Keratinocyte (primary cell): ENCODE results near the gene PDGFRA. TPM values are rescaled to one million over a fixed set of nuclear protein-coding genes. Genes with fewer than 3 reads are reported as not detected.

ENCODE experiments used
- DNase-seq: peaks from one replicate; pipeline ENCODE4 v3.0.0-alpha.2; 2011; ENCODE audit warnings: low read depth, missing footprints, low spot score
- FAIRE-seq: peaks from 2 replicates; lab custom pipeline; 2011; peaks lifted over from hg19 to GRCh38; lab: Jason Lieb, UNC
- H2AFZ ChIP-seq: 2 replicates; pipeline ENCODE4 v1.6.0; 2012; ENCODE audit warnings: low read length, control low read depth, inconsistent platforms; ENCODE audit not compliant: control insufficient read depth
- H3K27ac ChIP-seq: 2 replicates; pipeline ENCODE4 v1.5.1; 2011; ENCODE audit warnings: low read length; ENCODE audit not compliant: control insufficient read depth, insufficient read depth
- H3K27me3 ChIP-seq: 3 replicates; pipeline ENCODE4 v1.6.0; 2011; ENCODE audit warnings: low read length; ENCODE audit not compliant: control insufficient read depth, insufficient read depth; ENCODE audit errors: extremely low read depth
- H3K36me3 ChIP-seq, 2 experiments: 2 replicates in 1 of 2; 3 replicates in 1 of 2; pipeline ENCODE4 v1.5.1; 2011; ENCODE audit warnings: low read length in 2 of 2, mild to moderate bottlenecking in 1 of 2; ENCODE audit not compliant: control insufficient read depth in 2 of 2, insufficient read depth in 2 of 2; ENCODE audit errors: extremely low read depth in 1 of 2
- H3K4me1 ChIP-seq: 3 replicates; pipeline ENCODE4 v1.5.1; 2011; ENCODE audit warnings: low read length; ENCODE audit not compliant: control insufficient read depth, insufficient read depth; ENCODE audit errors: extremely low read depth
- H3K4me2 ChIP-seq: 3 replicates; pipeline ENCODE4 v1.6.0; 2011; ENCODE audit warnings: low read depth, low read length; ENCODE audit not compliant: control insufficient read depth, insufficient read depth; ENCODE audit errors: extremely low read depth
- H3K4me3 ChIP-seq, 3 experiments: fragments of 200-600 bp in 1 of 3; sonication (generic) in 1 of 3; 2 replicates in 2 of 3; 3 replicates in 1 of 3; pipeline ENCODE4 v1.5.1; 2011 to 2016; ENCODE audit warnings: low read length in 3 of 3, mild to moderate bottlenecking in 3 of 3, control low read depth in 2 of 3, inconsistent platforms in 1 of 3, low read depth in 1 of 3, mixed read lengths in 1 of 3, mixed run types in 1 of 3, moderate library complexity in 1 of 3; ENCODE audit not compliant: control insufficient read depth in 2 of 3, insufficient read depth in 2 of 3; ENCODE audit errors: extremely low read depth in 1 of 3
- H3K79me2 ChIP-seq: 2 replicates; pipeline ENCODE4 v1.6.0; 2012; ENCODE audit warnings: low read length; ENCODE audit not compliant: control insufficient read depth, insufficient read depth
- H3K9ac ChIP-seq: 3 replicates; pipeline ENCODE4 v1.6.0; 2011; ENCODE audit warnings: low read length; ENCODE audit not compliant: control insufficient read depth, insufficient read depth; ENCODE audit errors: extremely low read depth
- H3K9me1 ChIP-seq: 3 replicates; pipeline ENCODE4 v1.6.0; 2011; ENCODE audit warnings: low read length; ENCODE audit not compliant: control insufficient read depth, insufficient read depth; ENCODE audit errors: extremely low read depth
- H3K9me3 ChIP-seq: 2 replicates; pipeline ENCODE4 v1.5.1; 2012; ENCODE audit warnings: low read depth, low read length; ENCODE audit not compliant: control insufficient read depth
- H4K20me1 ChIP-seq: 3 replicates; pipeline ENCODE4 v1.6.0; 2011; ENCODE audit warnings: low read length; ENCODE audit not compliant: control insufficient read depth, insufficient read depth; ENCODE audit errors: extremely low read depth
- EZH2 ChIP-seq: IDR thresholded peaks from one replicate; pipeline ENCODE4 v1.6.1; 2012; ENCODE audit warnings: inconsistent platforms, mild to moderate bottlenecking, low read length, moderate library complexity
- dilution Hi-C: fragments of 300-500 bp; cut with MboI; formaldehyde crosslinking; loops from one replicate; pipeline ENCODE4 v1.7.0; 2020; ENCODE audit warnings: low sequenced_read_pairs; ENCODE audit not compliant: extremely low pct_ligation_motif_present
- polyA plus RNA-seq, 5 experiments: library from polyadenylated mRNA; depleted of rRNA in 3 of 5; stranded (reverse) in 3 of 5; stranded (forward) in 1 of 5; unstranded in 1 of 5; fragments of >200 nt; gene quantifications; 1 replicate in 1 of 5; 2 replicates in 3 of 5; 3 replicates in 1 of 5; pipeline versions ENCODE4 v1.2.1 to v1.2.3, GENCODE V29; 2011 to 2012; ENCODE audit warnings: missing spikeins in 2 of 5, low read depth in 1 of 5, low replicate concordance in 1 of 5
- TF ChIP-seq, protein P1 (sequence below), 3 experiments: IDR thresholded peaks in 1 of 3; conservative IDR thresholded peaks in 1 of 3; optimal IDR thresholded peaks in 1 of 3; 2 replicates in 2 of 3; 3 replicates in 1 of 3; pipeline versions ENCODE3 to v1.5.1; 2011; ENCODE audit warnings: low read length in 3 of 3, mild to moderate bottlenecking in 3 of 3, moderate library complexity in 2 of 3, control low read depth in 1 of 3, inconsistent platforms in 1 of 3; ENCODE audit not compliant: insufficient read depth in 2 of 3; ENCODE audit errors: extremely low read depth in 1 of 3

The PDGFRA gene
- polyA plus RNA-seq, 1 donor (not counting 4 experiments of a cell fraction or from before 2014, with no cell fraction given): 0.22 TPM

- Histone ChIP-seq H3K4me2 (peak overlapping the region; percentile 93), H3K4me1 (peaks cover 47% of the 10 kb centered on the region), H3K9me1 (no peaks in the 10 kb centered on the region), H3K27ac (no peak overlapping the region), H3K79me2 (no peaks in the 10 kb centered on the region), H3K27me3 (peaks cover 79% of the 10 kb centered on the region), H3K36me3 (no peaks in the 10 kb centered on the region), H3K9me3 (no peaks in the 10 kb centered on the region), H3K9ac (peak overlapping the region; percentile 39), H4K20me1 (no peaks in the 10 kb centered on the region), H3K4me3 (peak overlapping the region; percentile 34 to 73 (median 64)), H2AFZ (peak overlapping the region; percentile 80)
- TF ChIP-seq EZH2: peak; percentile 97
- TF ChIP-seq, protein P1, sequence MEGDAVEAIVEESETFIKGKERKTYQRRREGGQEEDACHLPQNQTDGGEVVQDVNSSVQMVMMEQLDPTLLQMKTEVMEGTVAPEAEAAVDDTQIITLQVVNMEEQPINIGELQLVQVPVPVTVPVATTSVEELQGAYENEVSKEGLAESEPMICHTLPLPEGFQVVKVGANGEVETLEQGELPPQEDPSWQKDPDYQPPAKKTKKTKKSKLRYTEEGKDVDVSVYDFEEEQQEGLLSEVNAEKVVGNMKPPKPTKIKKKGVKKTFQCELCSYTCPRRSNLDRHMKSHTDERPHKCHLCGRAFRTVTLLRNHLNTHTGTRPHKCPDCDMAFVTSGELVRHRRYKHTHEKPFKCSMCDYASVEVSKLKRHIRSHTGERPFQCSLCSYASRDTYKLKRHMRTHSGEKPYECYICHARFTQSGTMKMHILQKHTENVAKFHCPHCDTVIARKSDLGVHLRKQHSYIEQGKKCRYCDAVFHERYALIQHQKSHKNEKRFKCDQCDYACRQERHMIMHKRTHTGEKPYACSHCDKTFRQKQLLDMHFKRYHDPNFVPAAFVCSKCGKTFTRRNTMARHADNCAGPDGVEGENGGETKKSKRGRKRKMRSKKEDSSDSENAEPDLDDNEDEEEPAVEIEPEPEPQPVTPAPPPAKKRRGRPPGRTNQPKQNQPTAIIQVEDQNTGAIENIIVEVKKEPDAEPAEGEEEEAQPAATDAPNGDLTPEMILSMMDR (optimal IDR thresholded peaks at IDR 0.05 in 1 of 3, IDR thresholded peaks at IDR 0.05 in 1 of 3, conservative IDR thresholded peaks at IDR 0.05 in 1 of 3; ENCODE audit: extremely low read depth in 1 of 3, insufficient read depth in 2 of 3, low read length in 3 of 3): peak in 2 of 3 experiments; percentile 80 to 93
- DNase-seq: no peak
- dilution Hi-C loops: no loop called here
- peak; percentile 80 for FAIRE-seq
Observed at GRCh38 chr4:54228056-54228527, 1.0 kb upstream of the PDGFRA start.

GRCh38 chr4:54228546-54228945 lies 547 bp upstream of the PDGFRA start:
- H3K27me3 ChIP-seq: peaks cover 79% of the 10 kb centered on the region
- H3K4me1 ChIP-seq: peaks cover 48% of the 10 kb centered on the region
- TF ChIP-seq, protein P1 (optimal IDR thresholded peaks at IDR 0.05 in 1 of 3, IDR thresholded peaks at IDR 0.05 in 1 of 3, conservative IDR thresholded peaks at IDR 0.05 in 1 of 3; ENCODE audit: extremely low read depth in 1 of 3, insufficient read depth in 2 of 3, low read length in 3 of 3): no peak
- peak; percentile 29 for TF ChIP-seq EZH2
- H3K79me2 ChIP-seq: no peaks in the 10 kb centered on the region
- H3K4me3 ChIP-seq: no peak overlapping the region
- FAIRE-seq (no peak), DNase-seq (no peak)
- dilution Hi-C loops: no loop called here
- no peak overlapping the region for H2AFZ ChIP-seq
- H3K9me1 ChIP-seq: no peaks in the 10 kb centered on the region
- peak overlapping the region; percentile 93 for H3K4me2 ChIP-seq
- no peak overlapping the region for H3K27ac ChIP-seq
- H3K9me3 ChIP-seq: no peaks in the 10 kb centered on the region
- H3K36me3 ChIP-seq: no peaks in the 10 kb centered on the region
- no peak overlapping the region for H3K9ac ChIP-seq
- H4K20me1 ChIP-seq: no peaks in the 10 kb centered on the region
